ENCODE measurements around the gene MYH7. TPM values are rescaled to one million over a fixed set of nuclear protein-coding genes. Genes with fewer than 3 reads are reported as not detected.
A peak's percentile ranks its signal among the peaks of the same experiment; 100 is the strongest.

Gene MYH7
- total and polyA plus RNA-seq, 8 donors: 0.23 to 4.9 (median 2.4) TPM; not detected in 4

GRCh38 chr14:23379366-23380196 is 55.9 kb downstream of the MYH7 start:
- no peaks in the 10 kb centered on the region for H3K36me3 ChIP-seq
- TF ChIP-seq EP300 (IDR thresholded peaks at IDR 0.05) (no peak), POLR2AphosphoS5 (IDR thresholded peaks at IDR 0.05) (peak in 2 of 3 donors; percentile 7 to 82), CTCF (IDR thresholded peaks at IDR 0.05) (peak in 5 of 7 experiments; percentile 85 to 97 (median 90)), POLR2A (IDR thresholded peaks at IDR 0.05) (no peak)

GRCh38 chr14:23378612-23379220 is 56.7 kb downstream of the MYH7 start:
- Histone ChIP-seq H3K36me3 (no peaks in the 10 kb centered on the region), H3K27ac (no peak overlapping the region), H3K9me3 (no peaks in the 10 kb centered on the region), H3K4me1 (peaks cover 0 to 10% (median 0%) of the 10 kb centered on the region in 4 donors), H3K4me3 (no peak overlapping the region), H3K27me3 (peaks cover 0 to 28% (median 0%) of the 10 kb centered on the region in 3 donors)
- intact Hi-C loops (cut with DNase I; ENCODE audit: low total_unique reads): no loop called here
- DNase-seq: no peak
- TF ChIP-seq EP300 (IDR thresholded peaks at IDR 0.05) (no peak), CTCF (IDR thresholded peaks at IDR 0.05) (no peak), POLR2A (IDR thresholded peaks at IDR 0.05) (no peak), POLR2AphosphoS5 (IDR thresholded peaks at IDR 0.05) (no peak)
- 76 to 90% (median 81%) methylated on average over 11 of the region's 11 CpGs for WGBS, 5 donors

More at GRCh38 chr14:23379366-23380196, 55.9 kb downstream of the MYH7 start:
- no peaks in the 10 kb centered on the region for H3K9me3 ChIP-seq
- no peak overlapping the region for H3K27ac ChIP-seq
- WGBS, 5 donors: 7 to 38% (median 31%) methylated on average over 7 to 12 of the region's 12 CpGs
- intact Hi-C loops (cut with DNase I; ENCODE audit: low total_unique reads): loop anchor here (5.0 kb wide), 1 partner anchor 47 kb away; no protein-coding TSS in a partner anchor
- no peak overlapping the region for H3K4me3 ChIP-seq
- peak; percentile 88 to 89 for DNase-seq
- peaks cover 0 to 28% (median 0%) of the 10 kb centered on the region in 3 donors for H3K27me3 ChIP-seq
- H3K4me1 ChIP-seq: peaks cover 0 to 10% (median 0%) of the 10 kb centered on the region in 4 donors

- peaks cover 0 to 10% (median 0%) of the 10 kb centered on the region in 4 donors for H3K4me1 ChIP-seq
- WGBS, 5 donors: 79 to 90% (median 87%) methylated on average over 14 of the region's 14 CpGs
- no peak for DNase-seq
- no peak for TF ChIP-seq EP300 (IDR thresholded peaks at IDR 0.05)
- no peak for TF ChIP-seq POLR2A (IDR thresholded peaks at IDR 0.05)
- TF ChIP-seq CTCF (IDR thresholded peaks at IDR 0.05): no peak
- TF ChIP-seq POLR2AphosphoS5 (IDR thresholded peaks at IDR 0.05): no peak
- H3K27me3 ChIP-seq: peaks cover 0 to 28% (median 0%) of the 10 kb centered on the region in 3 donors
- intact Hi-C loops (cut with DNase I; ENCODE audit: low total_unique reads): no loop called here
- H3K27ac ChIP-seq: no peak overlapping the region
- H3K36me3 ChIP-seq: no peaks in the 10 kb centered on the region
- no peaks in the 10 kb centered on the region for H3K9me3 ChIP-seq
- H3K4me3 ChIP-seq: no peak overlapping the region
These were observed 57.6 kb downstream of the MYH7 start for GRCh38 chr14:23377573-23378563.
